Kidney (tissue), 14 donors: ENCODE measurements around the gene RNF135. TPM values are rescaled to one million over a fixed set of nuclear protein-coding genes. Genes with fewer than 3 reads are reported as not detected.
"Not testable (repeated sequence)": the region's sequence is repeated elsewhere in the genome, so short reads cannot be mapped to it uniquely, and the experiment has no call there.

Experiments
- DNase-seq, 5 donors: peaks; one replicate each; pipeline ENCODE4 v3.0.0-alpha.2; 2013 to 2020
- FAIRE-seq: peaks from 2 replicates; lab custom pipeline; 2012; peaks lifted over from hg19 to GRCh38; lab: Jason Lieb, UNC
- H3K27ac ChIP-seq, 2 donors: one replicate each; pipeline ENCODE4 v1.7.0; 2013; ENCODE audit warnings: low read depth in 2 of 2, low read length in 2 of 2, inconsistent platforms in 1 of 2
- H3K27me3 ChIP-seq: one replicate; pipeline ENCODE4 v1.7.1; 2013; ENCODE audit warnings: low read length, inconsistent platforms; ENCODE audit not compliant: control insufficient read depth, insufficient read depth
- H3K36me3 ChIP-seq, 3 donors: one replicate each; pipeline versions ENCODE4 v1.7.0 to v1.7.1; 2013; ENCODE audit warnings: low read length in 3 of 3, control low read depth in 1 of 3, inconsistent platforms in 1 of 3; ENCODE audit not compliant: insufficient read depth in 3 of 3, control insufficient read depth in 2 of 3
- H3K4me1 ChIP-seq, 3 donors: one replicate each; pipeline versions ENCODE4 v1.7.0 to v1.7.1; 2013; ENCODE audit warnings: low read length in 3 of 3, inconsistent platforms in 1 of 3, low read depth in 1 of 3; ENCODE audit not compliant: control insufficient read depth in 2 of 3, insufficient read depth in 2 of 3
- H3K4me3 ChIP-seq, 3 donors: one replicate each; pipeline versions ENCODE4 v1.7.0 to v1.8.1; 2013; ENCODE audit warnings: low read length in 3 of 3, control low read depth in 1 of 3, inconsistent platforms in 1 of 3
- H3K9ac ChIP-seq, 3 donors: one replicate each; pipeline versions ENCODE4 v1.7.0 to v1.7.1; 2013; ENCODE audit warnings: low read length in 3 of 3, control low read depth in 1 of 3, inconsistent platforms in 1 of 3
- H3K9me3 ChIP-seq, 3 donors: one replicate each; pipeline versions ENCODE4 v1.7.0 to v1.7.1; 2013; ENCODE audit warnings: low read length in 3 of 3, control low read depth in 1 of 3, inconsistent platforms in 1 of 3; ENCODE audit not compliant: control insufficient read depth in 2 of 3, insufficient read depth in 1 of 3
- CTCF ChIP-seq: IDR thresholded peaks from 3 replicates; pipeline ENCODE4 v1.5.1; 2012; ENCODE audit warnings: mild to moderate bottlenecking, moderate library complexity, borderline replicate concordance; ENCODE audit not compliant: insufficient read depth; ENCODE audit errors: extremely low read depth
- intact Hi-C: fragments of 100-400 bp; cut with DNase I; formaldehyde crosslinking; loops from one replicate; pipeline ENCODE4 v1.11.1; 2022
- polyA plus RNA-seq: library from polyadenylated mRNA; stranded (reverse); fragments of 350-450 nt; fragmentation: Illumina TruSeq; extraction: RNeasy Lipid Tissue Mini Kit (QIAGEN cat#74804); gene quantifications from one replicate; pipeline ENCODE4 v1.2.3, GENCODE V29; 2014; ENCODE audit warnings: low read depth, low replicate concordance; ENCODE audit not compliant: insufficient read depth
- total RNA-seq: library from RNA; stranded (reverse); fragmentation: NEBNext Ultra II Directional; extraction: Animal tissue kit (Norgen Biotek cat#: 25700); gene quantifications from one replicate; pipeline ENCODE4 v1.2.1, GENCODE V29; 2021
- donor health status: control.
- donor health status: control.
- donor health status: control.
- donor health status: control.
- donor health status: control.
- donor health status: DM: yes; HTN: yes; CAD: no.
- donor health status: Normal renal cell carcinoma (clear cell type).

RNF135 gene
- total and polyA plus RNA-seq, 2 donors from 2014 or later: 27.8 to 29.8 TPM

- no peak overlapping the region for H3K27ac ChIP-seq
- intact Hi-C loops: no loop called here
- no peak for FAIRE-seq
- H3K4me3 ChIP-seq: no peak overlapping the region
- TF ChIP-seq CTCF: no peak
- DNase-seq: no peak
- H3K4me1 ChIP-seq: no peaks in the 10 kb centered on the region
- H3K27me3 ChIP-seq: no peaks in the 10 kb centered on the region
- H3K36me3 ChIP-seq: peaks cover 0 to 3% (median 1%) of the 10 kb centered on the region in 3 donors
- no peaks in the 10 kb centered on the region for H3K9me3 ChIP-seq
- H3K9ac ChIP-seq: no peak overlapping the region
Measured at GRCh38 chr17:30930495-30930894, 40.3 kb upstream of the RNF135 start.

- H3K27ac ChIP-seq, H3K9me3 ChIP-seq, H3K4me1 ChIP-seq, FAIRE-seq, H3K9ac ChIP-seq, H3K4me3 ChIP-seq, DNase-seq, intact Hi-C loops, H3K27me3 ChIP-seq, H3K36me3 ChIP-seq: not testable (repeated sequence)
Measured at GRCh38 chr17:30931582-30931981, 39.3 kb upstream of the RNF135 start.

GRCh38 chr17:30933966-30934365 lies 36.9 kb upstream of the RNF135 start:
- DNase-seq (no peak), FAIRE-seq (no peak)
- no peak for TF ChIP-seq CTCF
- no peak overlapping the region for H3K4me3 ChIP-seq
- no peaks in the 10 kb centered on the region for H3K9me3 ChIP-seq
- H3K9ac ChIP-seq: no peak overlapping the region
- peaks cover 0 to 4% (median 3%) of the 10 kb centered on the region in 3 donors for H3K36me3 ChIP-seq
- intact Hi-C loops: no loop called here
- no peak overlapping the region for H3K27ac ChIP-seq
- H3K27me3 ChIP-seq: no peaks in the 10 kb centered on the region
- H3K4me1 ChIP-seq: no peaks in the 10 kb centered on the region

GRCh38 chr17:30939051-30939689 lies 31.7 kb upstream of the RNF135 start:
- Histone ChIP-seq H3K9me3 (no peaks in the 10 kb centered on the region), H3K36me3 (peaks cover 0 to 4% (median under 1%) of the 10 kb centered on the region in 3 donors), H3K4me1 (no peaks in the 10 kb centered on the region), H3K27me3 (no peaks in the 10 kb centered on the region), H3K4me3 (no peak overlapping the region), H3K9ac (no peak overlapping the region), H3K27ac (no peak overlapping the region)
- intact Hi-C loops: no loop called here
- FAIRE-seq (no peak), DNase-seq (peak in 1 of 5 donors; percentile 30)
- TF ChIP-seq CTCF: no peak
